Fibroblast of the aortic adventitia (primary cell): Measurements from ENCODE around the gene CYP4X1. TPM values are rescaled to one million over a fixed set of nuclear protein-coding genes. Genes with fewer than 3 reads are reported as not detected.

Source experiments
- small RNA-seq: library from RNA; depleted of rRNA; stranded (forward); fragments of <200 nt; gene quantifications from one replicate; pipeline ENCODE3, GENCODE V24; 2012
- total RNA-seq: library from RNA; depleted of rRNA; stranded (reverse); fragments of >200 nt; gene quantifications from 2 replicates; pipeline ENCODE4 v1.2.3, GENCODE V29; 2012; ENCODE audit warnings: low replicate concordance

The CYP4X1 gene
- total RNA-seq, 1 donor, result 2.1 TPM

Small RNA genes within 50 kb of the gene (small RNA-seq; reads per million reads assigned to genes)
- not detected for gene CYP4A27P
- not detected for gene CYP4A43P
- gene CYP4A44P, result not detected

Other genes with a start within 250 kb of the CYP4X1 start
- gene CYP4B1, start 224.6 kb upstream of the CYP4X1 start, total RNA-seq, result not detected in 2 replicates
- not detected in 2 replicates for gene CYP4A11, start 82.2 kb upstream of the CYP4X1 start, total RNA-seq
- not detected in 2 replicates for gene CYP4Z1, start 43.6 kb downstream of the CYP4X1 start, total RNA-seq
- gene CYP4A22, start 113.8 kb downstream of the CYP4X1 start, total RNA-seq, result not detected in 2 replicates
- not detected in 2 replicates for gene PDZK1IP1, start 166.4 kb downstream of the CYP4X1 start, total RNA-seq
- gene TAL1, start 208.6 kb downstream of the CYP4X1 start, total RNA-seq, result 0.08 and 0.36 TPM in 2 replicates